Measurements from ENCODE around the gene WSCD2.

The WSCD2 gene

DNA sequence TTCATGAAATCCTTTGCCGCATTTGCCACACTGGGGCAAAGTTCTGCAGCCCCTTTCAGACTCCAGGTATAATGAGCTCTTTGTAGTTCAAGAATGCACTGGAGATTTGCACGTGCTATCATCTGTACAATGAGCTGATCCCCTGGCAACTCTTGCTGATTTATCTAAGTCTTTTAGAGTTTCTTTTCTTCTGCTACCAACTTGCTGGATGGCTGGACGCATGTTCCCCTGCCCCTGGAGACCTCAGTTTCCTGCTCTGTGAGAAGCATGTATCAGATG, 106.8 kb downstream of the WSCD2 start:
- H3K4me3 ChIP-seq (replicated peaks in 1 of 2; ENCODE audit: low read depth in 2 of 2, low read length in 2 of 2) = no peak overlapping the region
- no peak for DNase-seq (ENCODE audit: low read depth in 2 of 2)
- TF ChIP-seq, protein P1, sequence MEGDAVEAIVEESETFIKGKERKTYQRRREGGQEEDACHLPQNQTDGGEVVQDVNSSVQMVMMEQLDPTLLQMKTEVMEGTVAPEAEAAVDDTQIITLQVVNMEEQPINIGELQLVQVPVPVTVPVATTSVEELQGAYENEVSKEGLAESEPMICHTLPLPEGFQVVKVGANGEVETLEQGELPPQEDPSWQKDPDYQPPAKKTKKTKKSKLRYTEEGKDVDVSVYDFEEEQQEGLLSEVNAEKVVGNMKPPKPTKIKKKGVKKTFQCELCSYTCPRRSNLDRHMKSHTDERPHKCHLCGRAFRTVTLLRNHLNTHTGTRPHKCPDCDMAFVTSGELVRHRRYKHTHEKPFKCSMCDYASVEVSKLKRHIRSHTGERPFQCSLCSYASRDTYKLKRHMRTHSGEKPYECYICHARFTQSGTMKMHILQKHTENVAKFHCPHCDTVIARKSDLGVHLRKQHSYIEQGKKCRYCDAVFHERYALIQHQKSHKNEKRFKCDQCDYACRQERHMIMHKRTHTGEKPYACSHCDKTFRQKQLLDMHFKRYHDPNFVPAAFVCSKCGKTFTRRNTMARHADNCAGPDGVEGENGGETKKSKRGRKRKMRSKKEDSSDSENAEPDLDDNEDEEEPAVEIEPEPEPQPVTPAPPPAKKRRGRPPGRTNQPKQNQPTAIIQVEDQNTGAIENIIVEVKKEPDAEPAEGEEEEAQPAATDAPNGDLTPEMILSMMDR (IDR thresholded peaks at IDR 0.05; ENCODE audit: low read depth, low read length) = no peak

DNA sequence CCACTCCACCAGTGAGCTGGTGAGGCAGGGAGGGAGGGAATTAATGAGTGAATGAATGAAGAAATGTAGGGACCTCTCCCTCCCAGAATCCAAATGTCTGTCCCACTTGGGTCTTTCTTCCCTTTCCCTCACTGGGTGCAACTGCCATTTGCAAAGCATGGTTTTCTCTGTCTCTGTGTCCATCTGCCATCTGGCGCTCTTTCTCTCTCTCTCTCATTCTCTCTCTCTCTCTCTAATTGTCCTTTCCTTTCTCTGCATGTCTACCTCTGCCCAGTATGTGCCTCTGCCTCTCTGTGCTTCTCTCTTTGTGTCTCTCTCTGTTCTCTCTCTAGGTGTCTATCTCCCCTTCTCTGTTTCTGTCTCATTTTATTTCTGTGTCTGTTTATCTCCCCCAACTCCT, 107.3 kb downstream of the WSCD2 start:
- H3K4me3 ChIP-seq (replicated peaks in 1 of 2; ENCODE audit: low read depth in 2 of 2, low read length in 2 of 2) = no peak overlapping the region
- TF ChIP-seq, protein P1 (IDR thresholded peaks at IDR 0.05; ENCODE audit: low read depth, low read length) = no peak
- DNase-seq (ENCODE audit: low read depth in 2 of 2) = no peak

DNA sequence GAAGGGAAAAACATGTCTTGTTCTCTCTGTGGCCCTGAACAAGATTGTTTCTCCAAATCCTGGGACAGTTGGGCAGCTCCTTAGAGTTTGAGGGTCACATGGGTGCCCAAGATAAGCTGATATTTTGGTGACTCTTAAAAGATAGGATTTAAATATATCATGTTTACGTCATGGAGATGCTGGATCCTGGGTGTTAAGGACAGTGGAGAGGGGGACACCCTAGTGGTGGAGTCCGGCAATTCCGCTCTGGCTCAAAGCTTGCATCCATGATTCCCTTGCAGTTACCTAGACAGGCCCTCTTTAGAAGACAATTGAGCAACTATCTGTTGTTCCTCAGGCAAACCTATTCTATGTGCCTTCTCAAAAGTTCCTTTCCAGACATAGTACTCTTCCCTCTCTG, 108.2 kb downstream of the WSCD2 start:
- no peak for DNase-seq (ENCODE audit: low read depth in 2 of 2)
- TF ChIP-seq, protein P1 (IDR thresholded peaks at IDR 0.05; ENCODE audit: low read depth, low read length) = no peak
- no peak overlapping the region for H3K4me3 ChIP-seq (replicated peaks in 1 of 2; ENCODE audit: low read depth in 2 of 2, low read length in 2 of 2)

- no peak overlapping the region for H3K4me3 ChIP-seq (replicated peaks in 1 of 2; ENCODE audit: low read depth in 2 of 2, low read length in 2 of 2)
- TF ChIP-seq, protein P1 (IDR thresholded peaks at IDR 0.05; ENCODE audit: low read depth, low read length) = no peak
- DNase-seq (ENCODE audit: low read depth in 2 of 2) = no peak
These were observed 109.4 kb downstream of the WSCD2 start for GRCh38 chr12:108238474-108238873.

- TF ChIP-seq, protein P1 (IDR thresholded peaks at IDR 0.05; ENCODE audit: low read depth, low read length) = no peak
- H3K4me3 ChIP-seq (replicated peaks in 1 of 2; ENCODE audit: low read depth in 2 of 2, low read length in 2 of 2) = no peak overlapping the region
These were observed 110.3 kb downstream of the WSCD2 start for GRCh38 chr12:108239378-108239777.

DNA sequence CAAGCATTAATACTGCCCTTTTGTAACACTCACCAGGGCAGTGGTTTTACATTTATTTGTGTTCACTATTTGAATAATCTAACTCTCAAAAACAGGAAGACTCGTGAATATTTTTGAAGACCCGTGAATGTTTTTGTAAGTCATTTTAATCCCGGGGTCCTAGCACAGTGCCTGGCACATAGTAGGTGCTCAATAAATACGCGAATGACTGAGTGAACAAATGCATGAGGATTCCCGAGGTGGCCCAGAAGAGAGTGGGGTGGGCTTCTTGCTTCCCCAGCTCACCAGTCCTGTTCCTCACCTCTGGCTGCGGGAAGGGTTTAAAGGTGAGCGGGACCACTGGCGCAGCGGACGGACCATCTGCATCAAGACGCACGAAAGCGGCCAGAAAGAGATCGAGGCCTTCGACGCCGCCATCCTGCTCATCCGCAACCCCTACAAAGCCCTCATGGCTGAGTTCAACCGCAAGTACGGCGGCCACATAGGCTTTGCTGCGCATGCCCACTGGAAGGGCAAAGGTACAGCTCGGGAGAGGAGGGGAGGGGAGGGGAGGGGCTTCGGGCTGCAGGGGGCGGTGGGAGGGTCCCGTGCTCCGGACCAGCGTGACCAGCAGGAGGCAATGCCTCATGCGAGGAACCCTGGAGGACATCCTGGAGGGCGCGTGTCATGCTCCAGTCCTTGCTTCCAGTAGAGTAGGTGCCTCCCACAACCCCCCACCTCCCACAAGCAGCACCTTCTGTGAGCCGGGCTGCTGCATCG, 111.1 kb downstream of the WSCD2 start:
- DNase-seq (ENCODE audit: low read depth in 2 of 2) = no peak
- no peak overlapping the region for H3K4me3 ChIP-seq (replicated peaks in 1 of 2; ENCODE audit: low read depth in 2 of 2, low read length in 2 of 2)
- TF ChIP-seq, protein P1 (IDR thresholded peaks at IDR 0.05; ENCODE audit: low read depth, low read length) = no peak

More at GRCh38 chr12:108239378-108239777, 110.3 kb downstream of the WSCD2 start:
- no peak for DNase-seq (ENCODE audit: low read depth in 2 of 2)

- no peak overlapping the region for H3K4me3 ChIP-seq (replicated peaks in 1 of 2; ENCODE audit: low read depth in 2 of 2, low read length in 2 of 2)
- TF ChIP-seq, protein P1 (IDR thresholded peaks at IDR 0.05; ENCODE audit: low read depth, low read length) = no peak
- no peak for DNase-seq (ENCODE audit: low read depth in 2 of 2)
These were observed 111.8 kb downstream of the WSCD2 start for GRCh38 chr12:108240928-108241327.
